GM11168 (cell line): ENCODE results near the gene NELL1.
"Not testable (repeated sequence)": the region's sequence is repeated elsewhere in the genome, so short reads cannot be mapped to it uniquely, and the experiment has no call there.

Experiments used
- in situ Hi-C: fragments of 300-500 bp; cut with MboI; formaldehyde crosslinking; loops from one replicate; pipeline ENCODE4 v1.12.0; 2022; ENCODE audit warnings: low sequenced_read_pairs; ENCODE audit not compliant: unreplicated experiment

The NELL1 gene

GRCh38 chr11:21066030-21066429, 396.6 kb downstream of the NELL1 start:
- in situ Hi-C loops: no loop called here

GRCh38 chr11:21068886-21069285, 399.5 kb downstream of the NELL1 start:
- in situ Hi-C loops: no loop called here

GRCh38 chr11:21069909-21070308, 400.5 kb downstream of the NELL1 start:
- in situ Hi-C loops: no loop called here

DNA sequence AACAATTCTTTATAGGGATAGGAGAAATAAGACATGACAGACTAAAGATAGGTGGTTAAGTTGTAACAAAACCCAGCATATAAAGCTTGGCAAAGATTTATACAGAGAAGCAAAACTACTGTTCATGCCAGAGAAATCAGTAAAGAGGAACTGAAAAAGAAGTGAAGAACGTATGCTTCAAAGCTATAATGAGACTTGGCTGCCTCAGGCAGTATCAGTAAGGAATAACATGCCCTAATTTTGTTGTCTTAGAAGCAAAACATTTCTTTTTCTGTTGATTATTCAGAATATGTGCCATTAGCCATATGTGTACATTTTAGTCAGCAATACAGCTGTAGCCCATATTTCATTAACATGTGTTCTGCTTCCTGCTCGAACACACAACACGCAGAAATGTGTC, 403.2 kb downstream of the NELL1 start:
- in situ Hi-C loops: no loop called here

DNA sequence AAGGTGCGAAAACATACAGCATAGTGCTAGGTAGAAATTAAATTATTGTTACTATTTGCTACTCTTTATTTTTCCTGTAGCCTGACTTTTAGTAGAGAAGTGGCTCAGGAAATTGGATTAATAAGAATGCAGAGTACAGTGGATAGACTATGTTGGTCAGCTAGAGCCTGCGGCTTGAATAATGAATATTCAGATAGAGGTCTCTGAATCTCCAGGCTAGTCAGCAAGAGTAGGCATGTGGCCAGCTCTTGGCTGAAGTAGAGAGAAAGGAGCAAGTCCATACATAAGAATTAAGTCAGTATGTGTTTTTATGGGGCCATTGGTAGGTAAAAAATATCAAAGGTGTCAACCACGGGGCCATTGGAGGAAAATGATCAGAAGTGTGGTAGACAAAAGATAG, 413.5 kb downstream of the NELL1 start:
- in situ Hi-C loops: no loop called here

- in situ Hi-C loops: no loop called here
These were observed 419.5 kb downstream of the NELL1 start for GRCh38 chr11:21088930-21089329.

DNA sequence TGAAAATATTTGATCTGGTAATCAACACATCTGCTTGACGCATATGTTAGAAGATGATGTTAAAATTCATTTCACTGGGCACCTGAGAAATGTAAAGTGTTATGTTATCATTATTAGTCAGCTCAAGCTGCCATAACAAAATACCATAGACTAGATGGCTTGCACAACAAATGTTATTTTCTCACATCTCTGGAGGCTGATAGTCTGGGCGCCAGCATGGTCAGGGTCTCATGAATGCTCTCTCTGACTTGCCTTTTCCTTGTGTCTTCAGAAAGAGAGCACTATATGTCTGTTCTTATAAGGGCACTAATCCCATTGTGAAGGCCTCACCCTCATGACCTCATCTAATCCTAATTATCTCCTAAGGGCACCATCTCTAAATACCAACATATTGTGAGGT, 435.3 kb downstream of the NELL1 start:
- in situ Hi-C loops: no loop called here

DNA sequence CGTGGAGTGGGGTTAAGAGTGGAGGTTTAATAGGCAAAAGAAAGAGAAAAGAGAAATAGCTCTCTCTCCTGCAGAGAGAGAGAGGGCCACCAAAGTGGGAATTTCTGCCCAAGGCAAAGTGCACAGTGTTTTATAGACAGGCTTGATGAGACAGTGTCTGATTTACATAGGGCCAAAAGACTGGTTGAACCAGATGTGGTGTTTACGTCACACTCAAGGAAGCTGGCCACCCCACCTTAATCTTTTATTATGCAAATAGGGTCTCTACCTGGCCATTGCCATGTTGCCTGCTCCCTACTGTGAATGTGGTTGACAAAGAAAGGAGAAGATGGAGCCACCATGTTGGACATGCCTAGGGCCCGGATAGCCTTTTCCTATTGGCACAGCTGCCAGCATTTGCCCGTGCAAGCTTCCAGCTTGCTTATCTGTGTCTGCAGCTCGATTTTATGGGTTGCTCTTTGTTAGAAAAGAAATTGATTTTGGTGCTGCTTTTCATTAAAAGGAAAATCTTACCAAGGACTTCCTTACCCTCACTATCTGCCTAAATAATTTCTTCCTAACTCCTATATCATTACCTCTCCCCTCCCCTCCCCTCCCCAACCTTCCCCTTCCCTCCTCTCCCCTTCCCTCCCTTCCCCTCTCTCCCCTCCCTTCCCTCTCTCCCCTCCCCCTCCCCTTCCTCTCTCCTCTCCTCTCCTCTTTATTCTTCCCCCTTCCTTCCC, 436.0 kb downstream of the NELL1 start:
- in situ Hi-C loops: no loop called here

GRCh38 chr11:21109341-21109740, 440.0 kb downstream of the NELL1 start:
- in situ Hi-C loops: no loop called here

DNA sequence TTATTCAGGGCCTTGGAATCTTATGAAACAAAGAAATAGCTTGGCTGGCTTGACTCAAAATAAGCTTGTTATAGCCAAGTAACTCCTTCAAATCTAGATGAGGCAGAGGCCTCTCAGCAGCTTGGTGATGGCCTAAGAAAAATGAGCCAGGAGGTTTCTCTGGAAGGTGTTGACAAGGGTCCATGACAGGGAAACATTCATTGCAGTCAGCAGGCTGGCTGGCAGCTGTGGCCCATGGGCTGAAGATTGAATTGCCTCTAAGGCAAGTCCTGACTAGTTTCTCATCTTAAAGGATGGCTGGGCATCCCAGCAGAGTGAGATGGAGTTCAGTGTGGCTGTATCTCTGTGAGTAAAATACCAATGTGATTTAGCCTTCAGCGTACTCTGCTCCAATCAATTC, 441.0 kb downstream of the NELL1 start:
- in situ Hi-C loops: no loop called here

DNA sequence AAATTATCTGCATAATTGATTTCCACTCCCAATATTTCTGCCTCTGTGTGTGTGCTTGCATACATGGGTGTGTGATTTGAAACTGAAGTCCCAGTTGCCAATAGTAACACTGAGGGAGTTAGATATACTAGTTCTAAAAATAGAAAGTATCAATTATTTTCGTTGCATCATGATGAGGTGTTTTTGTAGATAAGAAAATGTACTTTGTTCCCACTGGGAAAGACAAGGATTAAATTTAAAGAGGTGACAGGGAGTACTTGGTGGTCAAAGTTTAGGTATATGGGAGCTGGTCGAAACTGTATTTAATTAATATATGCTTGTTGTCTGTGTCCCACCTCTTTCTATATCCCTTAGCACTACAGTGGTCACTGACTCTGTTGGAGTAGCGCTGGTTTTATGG, 444.5 kb downstream of the NELL1 start:
- in situ Hi-C loops: no loop called here

DNA sequence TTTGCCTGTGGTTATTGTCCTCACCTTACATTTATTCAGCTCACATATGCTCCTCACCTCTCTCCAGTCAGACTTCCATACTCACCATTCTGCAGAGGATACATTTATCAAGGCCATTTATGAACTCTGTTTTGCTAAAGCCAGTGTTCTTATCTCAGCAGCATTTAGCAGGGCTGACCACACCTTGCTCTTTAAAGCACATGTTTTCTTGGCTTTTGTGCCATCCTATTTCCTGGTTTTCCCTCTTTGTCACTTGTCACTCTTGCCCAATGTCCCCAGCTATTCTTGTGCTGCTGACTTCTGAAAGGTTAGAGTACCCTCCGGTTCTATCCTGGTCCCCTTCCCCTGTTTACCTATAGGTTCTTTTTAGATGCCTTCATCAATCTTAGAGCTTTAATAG, 446.6 kb downstream of the NELL1 start:
- in situ Hi-C loops: no loop called here

- in situ Hi-C loops: no loop called here
These were observed 450.0 kb downstream of the NELL1 start for GRCh38 chr11:21119411-21119810.

DNA sequence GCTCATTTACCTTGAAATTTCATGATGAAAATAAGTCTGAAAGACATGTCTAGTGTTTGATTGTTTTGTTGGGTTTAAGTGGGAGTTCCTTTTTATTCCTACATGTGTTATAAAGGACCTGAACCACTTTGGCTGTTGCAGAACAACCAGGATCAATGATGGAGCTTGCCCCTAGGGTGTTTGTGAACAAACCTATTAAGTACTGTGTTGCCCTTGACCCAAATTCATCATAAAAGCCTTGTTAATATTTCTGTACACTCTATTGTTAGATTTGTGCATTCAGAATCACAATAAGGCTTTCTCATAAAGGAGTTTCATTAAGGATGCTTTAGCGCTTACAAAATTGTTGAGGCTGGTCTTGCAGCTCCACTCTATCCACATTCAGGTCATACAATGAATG, 452.6 kb downstream of the NELL1 start:
- in situ Hi-C loops: no loop called here

- in situ Hi-C loops: no loop called here
These were observed 453.1 kb downstream of the NELL1 start for GRCh38 chr11:21122523-21122922.

GRCh38 chr11:21132146-21132720, 462.8 kb downstream of the NELL1 start:
- in situ Hi-C loops: no loop called here

GRCh38 chr11:21133244-21133643, 463.9 kb downstream of the NELL1 start:
- in situ Hi-C loops: no loop called here

- in situ Hi-C loops: no loop called here
These were observed 464.3 kb downstream of the NELL1 start for GRCh38 chr11:21133722-21134121.

DNA sequence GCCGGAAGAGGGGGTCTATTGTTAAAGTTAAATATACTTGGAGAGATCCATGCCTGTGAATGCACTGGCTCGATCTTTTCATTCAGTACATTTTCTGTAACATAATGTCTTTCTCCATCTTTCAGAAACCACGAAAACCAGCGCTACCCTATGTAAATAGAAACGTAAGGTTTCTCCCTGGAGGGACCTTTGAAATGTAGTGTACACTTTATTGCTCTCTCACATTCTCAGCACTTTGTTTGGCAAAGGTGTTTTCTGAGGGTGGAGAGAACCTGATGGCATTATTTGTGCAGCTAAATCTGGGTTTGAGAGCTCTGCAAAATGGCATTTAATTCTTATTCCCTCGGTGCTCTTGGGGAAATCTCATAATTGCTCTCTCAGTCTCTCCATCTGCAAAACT, 468.4 kb downstream of the NELL1 start:
- in situ Hi-C loops: no loop called here

- in situ Hi-C loops: not testable (repeated sequence)
These were observed 472.2 kb downstream of the NELL1 start for GRCh38 chr11:21141557-21141956.

- in situ Hi-C loops: no loop called here
These were observed 472.6 kb downstream of the NELL1 start for GRCh38 chr11:21142007-21142406.

- in situ Hi-C loops: no loop called here
These were observed 475.1 kb downstream of the NELL1 start for GRCh38 chr11:21144531-21144930.
